Stimulated activated CD8-positive, alpha-beta memory T cell treated with anti-CD3 and anti-CD28 coated beads, Interleukin-12 subunit alpha, Interleukin-12 subunit beta, amount 100 ng/mL, for 24 hours (primary cell): ENCODE results near the gene TANC1.
"Not testable (repeated sequence)": the region's sequence is repeated elsewhere in the genome, so short reads cannot be mapped to it uniquely, and the experiment has no call there.

ENCODE experiments used
- DNase-seq: peaks from one replicate; pipeline ENCODE4 v3.0.0-alpha.2; 2020; ENCODE audit errors: extremely low read depth

The TANC1 gene

DNA sequence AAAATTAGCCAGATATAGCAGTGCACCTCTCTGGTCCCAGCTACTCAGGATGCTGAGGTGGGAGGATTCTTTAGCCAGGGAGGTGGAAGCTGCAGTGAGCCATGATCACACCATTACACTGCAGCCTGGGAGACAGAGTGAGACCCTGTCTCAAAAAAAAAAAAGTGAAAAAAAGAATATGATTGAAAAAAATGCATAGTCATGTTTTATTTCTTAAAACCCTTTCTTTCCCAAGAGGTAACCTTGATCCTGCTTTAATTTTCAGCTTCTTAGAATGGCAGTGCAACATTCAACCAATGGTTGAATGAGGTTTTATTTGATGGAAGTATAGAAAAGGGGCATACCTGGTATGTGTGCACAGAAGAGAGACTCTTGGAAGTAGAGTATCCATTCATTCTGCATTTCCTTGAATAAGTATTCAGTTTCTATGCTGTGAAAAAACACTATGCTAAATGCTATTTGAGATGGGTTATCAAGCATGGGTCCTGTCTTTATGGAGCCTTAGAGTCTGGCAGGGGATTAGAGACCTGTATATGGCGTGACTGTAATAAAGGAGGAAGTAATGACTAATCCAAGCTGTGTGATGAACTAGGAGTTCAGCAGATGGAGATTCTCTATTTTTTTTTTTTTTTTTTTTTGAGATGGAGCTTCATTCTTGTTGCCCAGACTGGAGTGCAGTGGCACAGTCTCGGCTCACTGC lies 171.8 kb downstream of the TANC1 start:
- no peak for DNase-seq

DNA sequence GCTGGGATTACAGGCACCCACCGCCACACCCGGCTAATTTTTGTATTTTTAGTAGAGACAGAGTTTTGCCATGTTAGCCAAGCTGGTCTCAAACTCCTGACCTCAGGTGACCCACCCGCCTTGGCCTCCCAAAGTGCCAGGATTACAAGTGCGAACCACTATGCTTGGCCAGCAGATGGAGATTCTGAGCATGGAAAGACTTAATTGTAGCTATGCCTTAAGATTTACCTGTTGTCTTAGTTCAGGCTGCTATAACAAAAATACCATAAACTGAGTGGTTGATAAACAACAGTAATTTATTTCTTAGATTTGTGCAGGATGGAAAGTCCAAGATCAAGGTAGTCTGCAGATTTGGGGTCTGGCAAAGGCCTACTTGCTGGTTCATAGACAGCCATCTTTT lies 172.4 kb downstream of the TANC1 start:
- not testable (repeated sequence) for DNase-seq

DNA sequence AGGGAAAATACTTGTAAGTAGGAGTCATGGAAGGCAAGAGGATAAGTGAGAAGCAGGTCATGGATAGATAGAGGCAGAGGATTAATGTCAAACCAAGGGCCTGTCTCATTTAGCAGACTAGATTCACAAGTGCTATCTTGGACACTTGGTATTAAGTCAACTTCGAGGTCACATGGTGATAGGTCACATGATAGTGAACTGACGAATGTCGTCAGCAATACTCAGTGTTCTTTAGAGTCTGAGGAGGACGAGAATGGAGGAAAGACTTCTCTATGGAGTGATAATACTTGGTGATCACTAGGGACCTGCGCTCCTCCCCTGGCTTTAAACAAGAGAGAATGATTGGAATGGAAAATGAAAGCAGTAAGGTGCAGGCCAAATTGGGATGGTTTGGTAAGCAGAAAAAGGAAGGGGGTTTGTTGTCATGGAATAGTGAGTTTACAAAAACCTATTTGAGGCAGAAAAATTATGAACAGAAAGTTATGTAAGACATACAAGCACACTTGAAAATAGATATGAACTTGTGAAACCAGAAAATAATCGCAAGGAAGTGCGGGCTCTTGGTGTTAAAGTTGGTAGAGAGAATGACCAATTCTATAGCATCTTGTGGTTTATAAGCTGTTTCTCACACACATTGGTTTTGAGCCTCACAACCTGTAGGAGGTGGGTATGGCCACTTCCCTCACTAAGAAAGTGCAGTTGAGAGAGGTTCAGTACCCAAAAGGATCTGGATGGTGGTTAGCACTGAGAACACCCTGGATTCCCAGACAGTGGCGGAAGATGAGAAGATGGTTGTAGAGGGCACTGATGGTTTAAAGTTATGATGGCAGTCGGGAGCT lies 176.6 kb downstream of the TANC1 start:
- DNase-seq, result no peak

DNA sequence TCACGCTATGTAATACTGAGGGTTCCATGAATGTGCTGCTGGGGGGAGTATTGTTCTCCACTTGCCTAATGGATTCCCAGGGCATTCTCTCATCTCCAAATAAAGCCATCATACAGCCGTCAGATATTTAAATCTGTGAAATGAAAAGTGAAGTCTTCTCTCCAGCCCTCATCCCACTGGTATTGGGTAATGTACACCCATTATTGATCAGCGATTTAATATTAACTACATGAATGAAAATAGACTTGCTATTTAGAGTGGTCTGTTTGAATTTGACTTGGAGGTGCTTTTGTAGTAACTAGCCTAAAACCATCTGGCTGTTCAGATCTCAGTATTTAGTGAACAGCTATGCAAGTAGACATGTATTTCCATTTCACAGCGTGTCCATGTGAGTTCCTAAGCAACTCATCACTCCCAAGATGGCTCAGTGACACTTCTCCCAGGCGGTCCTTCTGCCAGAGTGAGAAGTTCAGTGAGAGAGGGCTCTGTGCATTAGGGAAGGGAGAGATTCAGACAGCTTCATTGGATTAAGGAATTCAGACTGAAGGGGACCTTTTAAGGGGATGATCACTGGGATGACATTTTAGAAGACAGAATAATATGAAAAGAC lies 177.4 kb downstream of the TANC1 start:
- DNase-seq, result no peak

DNA sequence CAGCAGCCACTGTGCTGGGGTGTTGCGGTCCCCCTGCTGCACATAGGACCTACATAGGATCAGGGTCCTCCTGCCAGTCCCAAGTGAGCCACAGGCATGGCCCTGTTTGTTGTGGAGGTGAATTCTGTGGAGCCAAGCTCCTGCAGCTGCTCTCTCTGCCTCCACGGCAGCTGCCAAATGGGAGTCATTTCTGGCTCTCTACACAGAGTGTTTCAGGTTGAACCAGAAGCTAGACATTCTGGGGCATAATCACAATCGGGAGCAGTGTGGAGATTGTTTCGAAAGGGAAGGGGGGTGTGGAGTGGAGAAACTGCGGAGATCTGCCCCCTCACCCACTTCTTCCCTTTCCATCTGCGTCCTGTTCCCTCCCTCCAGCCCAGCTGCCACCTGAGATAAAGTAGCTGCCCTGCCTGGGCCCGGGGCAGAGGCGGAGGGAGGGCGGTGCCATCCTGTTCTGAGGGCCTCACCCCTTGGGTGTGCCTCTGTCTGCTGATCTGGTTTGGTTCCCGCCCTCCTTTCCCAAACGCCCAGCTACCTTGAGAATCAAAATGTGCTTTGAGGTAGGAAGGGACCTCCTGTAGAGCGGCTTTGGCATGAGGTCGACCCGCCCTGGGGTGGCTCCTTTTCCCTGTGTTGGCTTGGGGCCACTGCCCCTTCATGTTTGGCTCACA lies 178.7 kb downstream of the TANC1 start:
- no peak for DNase-seq

DNA sequence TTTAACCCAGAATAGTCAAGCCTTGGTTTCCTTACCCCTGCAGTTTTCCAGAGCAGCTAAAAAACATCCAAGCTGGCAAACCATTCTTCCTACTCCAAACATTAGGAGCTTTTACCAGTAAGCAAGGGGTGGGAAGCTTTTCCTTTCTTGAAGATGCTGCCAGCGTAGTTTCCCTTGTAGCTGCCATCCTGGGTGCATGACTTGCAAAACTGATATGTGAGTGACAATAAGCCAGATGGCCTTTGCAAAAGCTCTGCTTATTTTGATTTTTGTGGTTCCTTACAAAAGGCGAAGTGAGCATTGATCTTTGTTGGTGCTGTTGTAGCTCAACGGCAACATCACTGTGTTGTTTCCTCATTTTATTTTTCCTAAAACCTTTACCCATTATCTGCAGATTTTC lies 179.2 kb downstream of the TANC1 start:
- DNase-seq, result no peak

DNA sequence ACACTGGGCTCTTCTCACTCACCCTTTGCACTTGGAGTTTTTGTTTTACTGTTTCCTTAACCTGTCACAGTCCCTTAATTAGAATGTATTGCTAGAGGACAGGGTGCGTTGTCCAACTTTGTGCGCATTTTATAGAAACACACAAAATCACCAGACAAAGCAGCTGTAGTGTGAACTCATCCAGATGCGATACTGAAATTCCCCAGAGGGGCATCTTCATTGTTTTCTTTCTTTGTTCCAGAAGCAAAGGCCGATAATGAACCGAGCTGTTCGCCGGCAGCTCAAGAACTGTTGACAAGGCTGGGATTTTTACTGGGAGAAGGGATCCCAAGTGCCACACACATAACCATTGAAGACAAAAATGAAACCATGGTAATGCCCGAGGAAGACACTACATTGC lies 180.5 kb downstream of the TANC1 start:
- no peak for DNase-seq

DNA sequence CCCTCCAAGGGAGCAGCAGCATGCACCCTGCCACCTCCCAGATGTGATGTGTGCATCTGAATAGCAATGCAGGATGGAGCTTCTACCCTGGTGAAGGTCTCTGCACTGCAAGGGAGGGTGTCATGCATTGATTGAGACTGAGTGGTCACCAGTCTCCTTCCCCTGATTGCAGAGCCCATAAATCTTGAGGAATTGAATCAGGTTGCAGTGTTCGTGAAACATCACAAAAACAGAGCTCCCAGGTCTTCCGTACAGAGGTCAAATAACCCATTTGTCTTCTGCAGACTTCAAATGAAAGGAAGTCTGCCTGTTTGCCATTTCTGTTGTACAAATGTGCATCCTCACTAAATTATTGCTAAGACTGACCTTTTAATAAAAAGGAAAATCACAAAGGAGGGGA lies 181.3 kb downstream of the TANC1 start:
- DNase-seq, result no peak

DNA sequence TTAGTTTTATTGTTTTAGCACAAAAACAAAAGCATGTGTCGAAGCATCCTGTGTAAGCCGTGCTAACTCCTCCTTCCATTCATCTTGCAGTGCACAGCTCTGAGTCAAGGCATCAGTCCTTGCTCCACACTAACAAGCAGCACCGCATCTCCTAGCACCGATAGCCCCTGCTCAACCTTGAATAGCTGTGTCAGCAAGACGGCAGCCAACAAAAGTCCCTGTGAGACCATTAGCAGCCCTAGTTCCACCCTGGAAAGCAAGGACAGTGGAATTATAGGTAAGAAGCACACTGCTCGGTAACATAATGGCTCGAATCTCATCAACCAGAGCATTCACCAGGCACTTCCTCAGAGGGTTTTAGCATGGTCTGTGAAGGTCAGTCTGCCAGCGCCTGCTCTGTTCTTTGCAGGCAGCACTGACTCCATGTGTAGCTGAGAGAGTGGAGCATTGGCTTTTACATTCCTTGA lies 181.9 kb downstream of the TANC1 start:
- DNase-seq, result no peak

DNA sequence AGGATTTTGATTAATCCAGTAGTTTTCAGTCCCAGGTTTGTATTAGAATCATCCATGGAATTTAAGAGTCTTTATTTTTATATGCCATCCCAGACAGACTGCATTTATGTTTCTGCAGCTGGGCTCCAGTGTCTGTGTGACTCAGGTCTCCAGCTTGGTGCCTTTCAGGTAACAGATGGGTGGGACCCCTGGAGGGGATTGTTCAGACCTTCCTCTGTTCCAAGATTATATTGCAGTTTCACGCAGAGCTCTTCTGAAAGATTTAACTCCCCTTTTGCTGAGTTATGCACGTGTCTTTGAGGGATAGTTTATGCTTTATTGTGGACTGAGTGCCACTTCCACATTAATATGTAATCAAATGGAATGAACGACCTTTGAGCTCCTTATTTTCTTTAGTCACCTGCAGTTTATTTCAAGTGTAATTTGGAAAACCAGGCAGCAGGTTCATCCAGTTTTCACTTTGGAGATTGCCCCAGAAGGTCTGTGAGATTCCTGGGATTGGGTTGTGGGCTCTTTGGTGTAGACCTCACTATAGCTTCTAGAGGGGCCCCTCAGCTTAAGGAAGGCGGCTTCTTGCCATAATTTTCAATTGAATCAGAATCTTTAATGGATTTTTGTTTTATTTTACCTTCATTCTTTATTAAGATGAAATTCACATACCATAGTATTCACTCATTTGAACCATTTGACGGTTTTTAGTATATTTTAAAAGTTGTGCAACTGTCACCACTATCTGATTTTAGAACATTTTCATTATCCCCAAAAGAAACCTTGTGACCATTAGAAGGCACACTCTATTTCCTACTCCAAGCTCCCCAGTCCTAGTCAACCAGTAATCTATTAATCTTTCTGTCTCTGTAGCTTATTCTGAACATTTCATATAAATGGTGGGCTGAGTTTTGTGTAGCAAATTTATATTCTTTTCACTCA lies 183.0 kb downstream of the TANC1 start:
- DNase-seq, result no peak

DNA sequence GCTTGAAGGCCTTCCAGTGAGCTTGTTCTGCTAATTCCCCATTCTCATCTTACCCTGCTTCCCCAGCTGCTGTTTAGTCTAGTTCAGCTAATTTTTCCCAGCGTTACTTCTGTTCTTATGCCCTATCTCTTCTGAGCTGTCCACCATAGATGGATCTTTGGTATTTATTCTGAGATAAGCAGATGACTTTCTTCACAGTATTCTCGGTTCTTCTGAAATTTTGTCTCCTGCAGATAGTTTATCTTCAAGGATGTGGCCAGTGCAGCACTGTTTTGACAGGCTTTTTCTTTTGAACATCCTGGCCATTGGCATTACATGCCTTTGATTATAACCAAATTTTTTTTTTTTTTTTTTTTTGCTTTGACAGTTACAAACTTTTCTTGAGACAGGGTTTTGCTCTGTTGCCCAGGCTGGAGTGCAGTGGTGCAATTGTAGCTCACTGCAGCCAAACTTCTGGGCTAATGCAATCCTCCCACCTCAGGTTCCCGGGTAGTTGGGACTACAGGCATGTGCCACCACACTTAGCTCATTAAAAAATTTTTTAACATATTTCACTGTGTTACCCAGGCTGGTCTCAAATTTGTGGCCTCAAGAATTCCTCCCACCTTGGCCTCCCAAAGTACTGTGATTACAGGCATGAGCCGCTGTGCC lies 183.8 kb downstream of the TANC1 start:
- DNase-seq, result no peak

DNA sequence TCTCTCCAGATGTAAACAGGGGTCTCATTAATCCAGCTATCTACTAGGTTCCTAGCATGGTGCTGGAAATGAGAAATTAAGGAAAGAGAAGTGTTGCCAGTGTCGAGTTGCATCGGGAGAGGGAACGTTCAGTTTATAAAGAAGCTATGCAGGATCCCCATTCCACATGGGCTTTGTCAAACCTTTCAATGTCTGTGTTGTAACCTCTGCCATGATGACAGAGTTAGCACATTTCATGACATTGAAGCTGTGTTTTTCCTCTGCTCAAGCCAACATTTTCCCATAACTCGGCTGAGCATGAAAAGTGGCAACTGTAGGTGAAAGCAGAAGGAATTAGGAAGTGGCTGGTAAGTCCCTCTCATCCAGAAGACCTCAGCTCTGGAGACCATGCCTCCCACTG lies 184.6 kb downstream of the TANC1 start:
- no peak for DNase-seq

DNA sequence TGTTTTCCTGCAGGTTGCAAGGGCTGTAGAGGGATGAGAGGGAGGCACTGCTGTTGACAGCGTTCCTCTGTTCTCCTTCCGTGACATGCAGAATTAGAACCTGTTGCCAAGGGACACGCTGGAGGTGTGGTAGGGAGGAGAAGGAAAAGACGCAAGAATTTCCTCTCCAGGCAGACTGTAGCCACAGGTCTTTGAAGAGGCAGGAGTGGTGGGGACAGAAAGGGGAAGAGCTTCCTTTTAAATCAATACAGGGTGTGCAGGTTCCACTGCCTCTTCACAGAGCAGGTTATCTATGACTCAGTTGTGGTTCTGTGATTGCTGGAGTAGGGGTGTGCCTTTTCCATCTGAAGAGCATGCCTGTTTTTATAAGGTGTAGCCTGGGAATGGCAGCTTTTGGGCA lies 185.0 kb downstream of the TANC1 start:
- DNase-seq, result no peak

DNA sequence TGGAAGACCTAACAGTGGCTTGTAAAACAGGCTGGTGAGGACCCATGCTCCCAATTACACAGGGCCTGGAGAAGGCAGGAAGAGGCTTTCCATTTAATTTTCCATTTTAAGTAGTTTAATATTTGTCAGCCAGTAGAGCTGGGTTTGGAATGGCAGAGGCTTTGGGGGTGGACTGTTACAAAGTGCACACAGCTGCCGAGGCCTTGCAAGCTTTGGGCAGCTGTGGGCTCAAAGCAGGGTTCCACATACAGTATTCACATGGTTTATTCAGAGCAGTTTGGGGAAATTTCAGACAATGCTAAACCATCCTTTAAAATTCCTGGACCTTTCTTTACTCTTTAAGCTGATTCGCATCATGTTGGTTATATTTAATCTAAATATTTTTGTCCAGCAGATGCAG lies 185.5 kb downstream of the TANC1 start:
- DNase-seq, result no peak

DNA sequence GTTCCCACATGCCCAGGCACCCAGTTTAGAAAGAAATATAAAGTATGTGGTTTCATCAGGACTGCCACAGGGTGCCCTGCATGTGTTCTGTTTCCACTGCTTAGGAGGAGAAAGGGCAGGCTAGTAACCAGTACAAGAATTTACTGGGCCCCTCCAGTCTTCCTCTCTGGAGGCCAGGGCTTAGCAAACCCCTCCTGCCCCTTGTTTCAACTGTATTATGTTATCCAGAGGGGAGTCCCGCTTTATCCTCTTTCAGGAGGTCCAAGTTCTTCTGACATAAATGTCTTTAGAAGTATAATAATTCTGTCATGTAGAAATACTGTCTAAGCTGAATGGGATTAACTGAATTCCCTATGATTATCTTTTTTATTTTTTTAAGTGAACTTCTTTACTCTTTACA lies 185.9 kb downstream of the TANC1 start:
- DNase-seq, result no peak

DNA sequence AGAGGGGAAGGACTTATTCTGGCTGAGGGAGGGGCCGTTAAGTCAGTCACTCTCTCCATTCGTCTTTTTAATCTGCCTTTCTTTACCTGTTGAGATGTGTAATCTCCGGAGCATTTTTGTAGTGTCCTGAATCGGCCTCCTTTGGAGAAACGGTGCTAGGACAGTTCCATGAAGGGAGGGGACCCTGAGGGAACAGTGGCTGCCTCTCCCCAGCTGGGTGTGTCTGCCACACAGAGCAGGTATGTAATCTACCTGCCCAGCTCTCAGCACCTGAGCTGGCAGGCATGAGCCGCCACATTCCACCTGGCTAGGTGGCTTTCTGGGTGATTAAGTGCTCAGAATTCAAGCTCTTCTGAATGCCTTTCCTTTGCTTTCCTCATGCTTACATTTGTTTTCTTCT lies 186.9 kb downstream of the TANC1 start:
- DNase-seq, result no peak

DNA sequence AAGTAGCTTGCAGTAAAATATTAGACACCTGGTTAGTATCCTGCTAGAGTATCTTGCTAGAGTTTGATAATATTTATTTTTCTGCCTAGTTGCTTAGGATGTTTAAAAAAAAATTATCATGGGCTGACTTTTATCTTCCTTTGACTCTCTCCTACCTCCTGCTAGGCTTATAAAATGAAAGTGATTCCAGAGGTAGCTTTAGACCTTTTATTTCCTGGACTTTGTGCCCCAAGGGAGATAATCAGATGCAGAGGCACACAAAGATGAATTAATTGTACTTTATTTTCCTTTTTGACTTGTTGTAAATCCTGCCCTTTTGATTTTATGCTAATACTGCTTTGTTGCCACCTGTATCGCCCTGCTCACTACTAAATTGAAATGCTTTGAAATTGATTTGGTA lies 187.4 kb downstream of the TANC1 start:
- DNase-seq, result no peak

DNA sequence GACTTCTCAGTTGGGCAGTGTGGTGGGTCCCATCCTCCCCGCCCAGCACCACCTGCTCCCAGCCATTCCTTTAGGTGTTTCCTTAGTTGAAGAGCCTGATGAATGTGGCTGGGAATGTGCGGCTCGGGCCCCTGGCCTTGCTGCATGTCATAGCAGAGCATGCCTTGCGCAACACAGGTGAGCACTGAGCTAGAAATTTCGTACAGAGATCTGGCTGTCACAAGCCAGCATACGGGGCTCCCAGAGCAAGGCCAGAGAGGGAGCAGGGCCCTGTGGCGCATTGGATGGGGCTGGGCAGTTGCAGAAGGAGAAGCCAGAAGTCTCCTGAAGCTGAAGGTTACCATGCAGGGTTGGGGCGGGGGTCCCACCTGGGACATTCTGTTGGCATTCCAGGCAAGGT lies 188.4 kb downstream of the TANC1 start:
- DNase-seq, result no peak

DNA sequence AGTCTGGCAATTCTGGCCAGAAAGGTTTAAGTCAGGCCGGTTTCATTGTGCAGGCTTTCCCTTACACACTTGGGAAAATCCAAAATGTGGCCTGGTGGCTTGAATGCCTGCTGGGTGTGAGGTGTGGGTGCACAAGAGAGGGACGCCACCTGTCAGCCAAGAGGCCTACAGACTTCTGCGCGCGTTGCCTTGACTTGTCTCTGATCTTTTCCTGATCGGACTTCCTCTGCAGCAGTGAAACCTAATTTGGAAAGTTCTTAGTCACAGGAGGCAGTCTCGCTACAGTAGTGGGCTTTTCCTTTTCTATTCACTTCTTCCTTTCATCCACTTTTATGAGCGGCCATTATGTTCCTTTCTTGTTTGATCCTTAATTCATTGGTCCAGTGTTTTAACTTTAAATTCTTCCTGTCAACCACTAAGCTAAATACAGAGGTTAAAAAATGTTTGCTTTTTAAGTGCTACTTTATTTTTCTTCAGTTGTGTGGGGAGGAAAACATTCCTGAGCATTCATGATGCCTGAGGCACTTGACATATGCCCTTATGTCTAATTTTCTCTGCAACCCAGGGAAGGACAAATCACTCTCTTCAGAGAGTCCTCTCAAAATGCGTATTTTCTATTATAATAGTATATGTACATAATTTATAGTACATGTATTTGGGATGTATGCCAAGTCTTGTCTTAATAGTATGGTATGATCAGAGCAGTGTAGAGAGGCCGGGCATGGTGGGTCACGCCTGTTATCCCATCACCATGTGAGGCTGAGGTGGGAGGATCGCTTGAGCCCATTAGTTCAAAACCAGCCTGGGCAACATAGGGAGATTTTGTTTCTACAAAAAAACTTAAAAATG lies 189.1 kb downstream of the TANC1 start:
- DNase-seq, result no peak

DNA sequence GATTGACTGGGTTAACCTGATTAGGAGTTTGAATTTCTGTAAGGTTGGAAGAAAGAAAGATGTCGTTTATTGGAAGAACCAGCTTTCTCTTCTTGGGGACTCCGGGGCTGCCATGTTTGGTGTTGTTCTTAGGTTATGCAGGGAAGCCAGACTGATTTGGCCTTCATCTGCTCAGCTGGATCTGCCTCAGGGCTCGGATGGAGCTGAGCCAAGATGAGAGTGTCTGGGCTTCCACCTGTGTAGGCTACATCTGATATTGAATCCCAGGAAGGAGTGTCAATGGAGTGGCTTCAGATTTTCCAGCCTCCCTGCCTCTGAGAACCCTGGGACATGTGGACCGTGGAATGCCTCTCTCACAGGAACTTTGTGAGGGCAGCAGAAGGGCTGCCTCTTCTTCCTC lies 192.0 kb downstream of the TANC1 start:
- no peak for DNase-seq
